OCI-LY7 (cell line): ENCODE data around the gene AEN. TPM values are rescaled to one million over a fixed set of nuclear protein-coding genes. Genes with fewer than 3 reads are reported as not detected.

Source experiments
- BruUV-seq: library from RNA; stranded (reverse); fragments of 400-500 nt; replicated peaks from 2 replicates; lab custom pipeline; 2021; lab: Mats Ljungman, UMichigan
- CTCF ChIA-PET: fragments of 300-600 bp; sonication (Branson Sonifier 250); formaldehyde crosslinking; loops from one replicate; lab custom pipeline; 2022; ENCODE audit warnings: antibody characterized with exemption; ENCODE audit not compliant: unreplicated experiment; lab: Charles Lee
- POLR2A ChIA-PET: fragments of 300-600 bp; sonication (Branson Sonifier 250); formaldehyde crosslinking; loops from one replicate; lab custom pipeline; 2022; ENCODE audit warnings: antibody characterized with exemption; lab: Charles Lee
- DNase-seq: peaks from one replicate; pipeline ENCODE4 v3.0.0-alpha.2; 2015; ENCODE audit warnings: low spot score
- H2AFZ ChIP-seq: fragments of 200-600 bp; sonication (generic), shearing (Covaris generic); 2 replicates; pipeline ENCODE4 v1.6.1; 2014; ENCODE audit warnings: mild to moderate bottlenecking, antibody characterized with exemption, low read length, moderate library complexity
- H3K27ac ChIP-seq: fragments of 200-600 bp; sonication (generic); 2 replicates; pipeline ENCODE4 v1.5.1; 2014; ENCODE audit warnings: mixed run types, low read depth, mild to moderate bottlenecking, moderate library complexity, low read length, inconsistent platforms; ENCODE audit not compliant: poor library complexity, severe bottlenecking
- H3K36me3 ChIP-seq: fragments of 200-600 bp; sonication (generic); 2 replicates; pipeline ENCODE4 v1.6.1; 2014; ENCODE audit warnings: mild to moderate bottlenecking, antibody characterized with exemption, low read length, moderate library complexity, mixed read lengths; ENCODE audit not compliant: insufficient read depth
- H3K4me1 ChIP-seq: fragments of 200-600 bp; sonication (generic); 2 replicates; pipeline ENCODE4 v1.5.1; 2014; ENCODE audit warnings: mild to moderate bottlenecking, low read length; ENCODE audit not compliant: insufficient read depth, poor library complexity, severe bottlenecking
- H3K4me2 ChIP-seq: fragments of 200-600 bp; sonication (generic); 2 replicates; pipeline ENCODE4 v1.6.1; 2014; ENCODE audit warnings: mild to moderate bottlenecking, low read length
- H3K4me3 ChIP-seq: fragments of 200-600 bp; sonication (generic); 2 replicates; pipeline ENCODE4 v1.5.1; 2014; ENCODE audit warnings: mild to moderate bottlenecking, low read depth, low read length; ENCODE audit not compliant: poor library complexity, severe bottlenecking
- H3K79me2 ChIP-seq: fragments of 200-600 bp; sonication (generic); 2 replicates; pipeline ENCODE4 v1.6.1; 2016; ENCODE audit warnings: low read depth, mild to moderate bottlenecking, low read length, moderate library complexity, mixed read lengths; ENCODE audit not compliant: insufficient read depth
- H3K9me2 ChIP-seq: fragments of 200-600 bp; sonication (generic); 2 replicates; pipeline ENCODE4 v1.6.1; 2016; ENCODE audit warnings: mild to moderate bottlenecking, low read length, mixed read lengths; ENCODE audit not compliant: insufficient read depth
- H3K9me3 ChIP-seq: fragments of 200-600 bp; sonication (generic); 2 replicates; pipeline ENCODE4 v1.6.1; 2014; ENCODE audit warnings: mild to moderate bottlenecking, mixed run types, low read length, mixed read lengths
- H4K20me1 ChIP-seq: fragments of 200-600 bp; sonication (generic); 2 replicates; pipeline ENCODE4 v1.6.1; 2014; ENCODE audit warnings: mild to moderate bottlenecking, antibody characterized with exemption, low read length, moderate library complexity, mixed read lengths; ENCODE audit not compliant: insufficient read depth
- CTCF ChIP-seq: fragments of 200-600 bp; sonication (generic); conservative IDR thresholded peaks from 2 replicates; pipeline ENCODE4 v1.5.1; 2014; ENCODE audit warnings: mild to moderate bottlenecking, antibody characterized with exemption, low read length, moderate library complexity, mixed read lengths
- EZH2phosphoT487 ChIP-seq: fragments of 200-600 bp; sonication (generic); IDR thresholded peaks from 2 replicates; pipeline ENCODE4 v1.6.1; 2018; ENCODE audit warnings: low read depth, borderline replicate concordance, mild to moderate bottlenecking, mixed run types, antibody characterized with exemption, low read length, moderate library complexity, mixed read lengths
- intact Hi-C: fragments of 100-400 bp; cut with micrococcal nuclease; formaldehyde crosslinking; loops from one replicate; pipeline ENCODE4 v1.10.0; 2022; ENCODE audit not compliant: unreplicated experiment
- total RNA-seq, 2 experiments: library from RNA; depleted of rRNA in 1 of 2; stranded (reverse); fragments of >200 nt in 1 of 2; shearing (Covaris generic) in 1 of 2; gene quantifications; 2 replicates each; pipeline ENCODE4 v1.2.3, GENCODE V29; 2014 to 2022

Gene AEN
- total RNA-seq, 2 experiments from 2014 or later, result 43.1 to 66.6 TPM

- no peaks in the 10 kb centered on the region for H3K79me2 ChIP-seq
- POLR2A ChIA-PET, result no interaction called here
- no peaks in the 10 kb centered on the region for H3K36me3 ChIP-seq
- H4K20me1 ChIP-seq, result no peaks in the 10 kb centered on the region
- no peak overlapping the region for H2AFZ ChIP-seq
- no peak overlapping the region for H3K27ac ChIP-seq
- BruUV-seq, result no TSS peak
- CTCF ChIA-PET, result interaction anchor here (0.6 kb wide), 1 partner anchor 461 kb away, joined by 3 read pairs; no protein-coding TSS in a partner anchor
- intact Hi-C loops, result no loop called here
- no peaks in the 10 kb centered on the region for H3K9me2 ChIP-seq
- H3K4me1 ChIP-seq, result peaks cover 4% of the 10 kb centered on the region
- TF ChIP-seq EZH2phosphoT487 (no peak), CTCF (no peak)
- DNase-seq, result no peak
- no peak overlapping the region for H3K4me3 ChIP-seq
- no peaks in the 10 kb centered on the region for H3K9me3 ChIP-seq
- H3K4me2 ChIP-seq, result no peak overlapping the region
These were observed 47.1 kb upstream of the AEN start for GRCh38 chr15:88574077-88574476.

DNA sequence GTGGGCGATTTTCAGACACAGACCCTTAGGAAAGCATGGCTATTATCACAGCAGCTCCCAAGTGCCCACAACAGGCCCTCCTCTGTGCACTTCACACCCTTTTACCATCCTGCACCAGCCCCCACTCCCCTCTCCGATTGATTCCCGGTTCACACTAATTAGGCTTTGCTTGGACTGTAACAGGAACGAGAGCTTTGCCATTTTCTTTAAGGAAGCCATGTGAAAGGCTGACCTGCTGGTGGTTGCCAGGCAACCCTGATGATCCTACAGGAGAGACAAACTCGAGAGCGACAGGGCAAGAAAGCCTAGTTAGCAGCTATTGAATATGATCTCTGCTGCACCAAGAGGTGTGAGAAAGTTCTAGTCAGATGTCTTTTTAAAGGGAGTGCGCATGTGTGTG, 46.5 kb upstream of the AEN start:
- no peaks in the 10 kb centered on the region for H3K36me3 ChIP-seq
- no peak overlapping the region for H2AFZ ChIP-seq
- H3K4me3 ChIP-seq, result no peak overlapping the region
- H3K79me2 ChIP-seq, result no peaks in the 10 kb centered on the region
- H3K4me1 ChIP-seq, result peaks cover 4% of the 10 kb centered on the region
- POLR2A ChIA-PET, result no interaction called here
- no peaks in the 10 kb centered on the region for H3K9me2 ChIP-seq
- no peak for TF ChIP-seq EZH2phosphoT487
- no peak for TF ChIP-seq CTCF
- no peak for DNase-seq
- H3K9me3 ChIP-seq, result no peaks in the 10 kb centered on the region
- H4K20me1 ChIP-seq, result no peaks in the 10 kb centered on the region
- intact Hi-C loops, result no loop called here
- H3K4me2 ChIP-seq, result no peak overlapping the region
- no TSS peak for BruUV-seq
- CTCF ChIA-PET, result interaction anchor here (0.6 kb wide), 1 partner anchor 462 kb away, joined by 3 read pairs; no protein-coding TSS in a partner anchor
- no peak overlapping the region for H3K27ac ChIP-seq

DNA sequence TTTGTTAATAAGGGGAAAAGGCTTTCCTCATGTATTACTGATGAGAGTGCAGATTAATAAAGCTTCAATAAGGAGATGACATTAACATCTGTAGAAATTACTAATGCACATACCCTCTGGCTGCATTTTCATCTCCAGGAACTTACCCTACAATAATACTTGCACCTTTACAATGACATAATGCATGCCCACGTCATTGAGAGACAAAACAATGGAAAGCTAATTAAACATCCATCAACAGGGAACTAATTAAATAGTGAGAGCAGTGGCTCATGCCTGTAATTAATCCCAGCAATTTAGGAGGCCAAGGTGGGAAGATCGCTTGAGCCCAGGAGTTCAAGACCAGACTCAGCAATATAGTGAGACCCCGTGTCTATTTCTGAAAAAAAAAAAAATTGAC, 41.8 kb upstream of the AEN start:
- Histone ChIP-seq H3K4me3 (no peak overlapping the region), H3K4me1 (no peaks in the 10 kb centered on the region), H2AFZ (no peak overlapping the region), H3K4me2 (no peak overlapping the region), H4K20me1 (no peaks in the 10 kb centered on the region), H3K79me2 (no peaks in the 10 kb centered on the region), H3K27ac (no peak overlapping the region), H3K9me3 (no peaks in the 10 kb centered on the region), H3K9me2 (no peaks in the 10 kb centered on the region), H3K36me3 (no peaks in the 10 kb centered on the region)
- CTCF ChIA-PET, result interaction anchor here (0.6 kb wide), 1 partner anchor 112 kb away, joined by 3 read pairs; the partner anchor contains the start of gene MRPS11
- no peak for DNase-seq
- intact Hi-C loops, result no loop called here
- TF ChIP-seq CTCF (no peak), EZH2phosphoT487 (no peak)
- BruUV-seq, result no TSS peak
- POLR2A ChIA-PET, result no interaction called here
